ENCODE data around the gene PHLPP1.
A peak's percentile ranks its signal among the peaks of the same experiment; 100 is the strongest.

Gene PHLPP1

DNA sequence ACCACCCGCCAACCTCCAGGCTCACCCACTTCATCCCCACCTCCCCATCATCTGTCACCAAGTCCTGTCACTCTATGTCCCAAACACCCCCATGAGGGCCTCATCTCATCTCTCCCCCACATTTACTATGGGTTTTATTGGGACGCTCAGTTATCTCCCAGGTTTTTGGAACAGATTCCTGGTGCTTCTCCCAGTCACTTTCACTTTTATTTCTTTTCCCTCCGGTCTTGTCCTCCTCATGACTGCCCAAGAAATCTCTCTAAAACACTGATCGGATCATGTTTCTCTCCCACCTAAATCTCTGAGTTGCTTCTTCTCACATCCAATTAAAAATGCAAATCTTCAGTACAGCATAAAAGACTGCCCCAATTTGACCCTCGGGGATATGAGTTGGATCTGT is 273.1 kb downstream of the PHLPP1 start:
- H3K27ac ChIP-seq = no peak overlapping the region
- TF ChIP-seq, protein P1, sequence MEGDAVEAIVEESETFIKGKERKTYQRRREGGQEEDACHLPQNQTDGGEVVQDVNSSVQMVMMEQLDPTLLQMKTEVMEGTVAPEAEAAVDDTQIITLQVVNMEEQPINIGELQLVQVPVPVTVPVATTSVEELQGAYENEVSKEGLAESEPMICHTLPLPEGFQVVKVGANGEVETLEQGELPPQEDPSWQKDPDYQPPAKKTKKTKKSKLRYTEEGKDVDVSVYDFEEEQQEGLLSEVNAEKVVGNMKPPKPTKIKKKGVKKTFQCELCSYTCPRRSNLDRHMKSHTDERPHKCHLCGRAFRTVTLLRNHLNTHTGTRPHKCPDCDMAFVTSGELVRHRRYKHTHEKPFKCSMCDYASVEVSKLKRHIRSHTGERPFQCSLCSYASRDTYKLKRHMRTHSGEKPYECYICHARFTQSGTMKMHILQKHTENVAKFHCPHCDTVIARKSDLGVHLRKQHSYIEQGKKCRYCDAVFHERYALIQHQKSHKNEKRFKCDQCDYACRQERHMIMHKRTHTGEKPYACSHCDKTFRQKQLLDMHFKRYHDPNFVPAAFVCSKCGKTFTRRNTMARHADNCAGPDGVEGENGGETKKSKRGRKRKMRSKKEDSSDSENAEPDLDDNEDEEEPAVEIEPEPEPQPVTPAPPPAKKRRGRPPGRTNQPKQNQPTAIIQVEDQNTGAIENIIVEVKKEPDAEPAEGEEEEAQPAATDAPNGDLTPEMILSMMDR (IDR thresholded peaks at IDR 0.05) = no peak
- TF ChIP-seq ZFX (IDR thresholded peaks at IDR 0.05; ENCODE audit: borderline replicate concordance) = no peak

DNA sequence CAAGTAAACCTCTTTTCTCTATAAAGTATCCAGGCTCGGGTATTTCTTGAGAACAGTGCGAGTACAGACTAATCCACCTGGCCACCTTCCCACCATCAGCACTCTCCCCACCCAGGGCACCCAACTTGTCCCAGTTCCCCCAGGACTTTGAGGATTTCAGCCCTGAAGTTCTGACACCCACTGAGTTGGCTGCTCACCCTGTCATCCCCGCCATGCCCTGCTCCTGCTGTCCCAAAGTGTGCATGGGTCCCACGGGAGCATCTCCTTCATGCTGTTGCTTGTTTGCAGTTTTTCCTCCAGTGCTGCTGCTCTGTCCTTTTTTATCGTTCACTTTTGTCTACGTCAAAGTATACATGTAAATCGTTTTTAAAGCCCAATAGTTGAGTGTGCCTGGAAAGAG is 273.9 kb downstream of the PHLPP1 start:
- no peak overlapping the region for H3K27ac ChIP-seq
- no peak for TF ChIP-seq ZFX (IDR thresholded peaks at IDR 0.05; ENCODE audit: borderline replicate concordance)

DNA sequence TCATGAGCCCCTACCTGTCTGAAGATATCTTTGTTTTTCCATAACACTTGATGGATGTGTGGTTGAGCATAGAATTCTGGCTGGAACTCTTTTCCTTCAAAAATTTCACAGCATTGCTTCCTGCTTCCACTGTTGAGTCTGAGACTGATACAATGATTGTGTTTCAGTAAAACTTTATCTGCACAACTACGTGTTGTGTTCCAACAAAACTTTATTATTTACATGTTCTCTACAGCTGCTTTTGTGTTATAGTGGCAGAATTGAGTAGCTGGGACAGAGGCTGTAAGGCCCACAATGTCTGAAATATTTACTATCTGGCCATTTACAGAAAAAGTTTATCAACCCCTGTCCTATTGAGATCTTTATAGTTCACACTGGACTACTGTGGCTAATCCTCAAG is 275.3 kb downstream of the PHLPP1 start:
- no peak for TF ChIP-seq ZFX (IDR thresholded peaks at IDR 0.05; ENCODE audit: borderline replicate concordance)
- TF ChIP-seq, protein P1 (IDR thresholded peaks at IDR 0.05) = no peak
- H3K27ac ChIP-seq = no peak overlapping the region

DNA sequence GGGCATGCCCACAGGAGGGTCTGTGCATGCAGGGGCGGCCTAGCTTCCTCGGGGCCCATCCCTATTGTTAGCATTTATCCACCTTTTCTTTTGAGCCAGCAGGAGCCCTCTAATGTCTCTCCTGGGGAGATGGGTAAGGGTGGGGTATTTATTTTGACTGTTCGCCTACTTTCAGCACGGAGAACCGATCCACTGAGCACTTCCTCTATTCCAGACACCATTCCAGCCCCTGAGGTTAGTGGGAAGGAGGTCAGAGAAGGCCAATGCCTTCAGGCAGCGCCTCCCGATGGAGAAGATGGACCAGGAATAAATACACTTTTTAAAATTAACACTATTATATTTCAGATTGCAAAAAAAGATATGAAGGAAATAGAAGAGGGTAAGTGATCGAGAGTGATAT is 276.0 kb downstream of the PHLPP1 start:
- no peak overlapping the region for H3K27ac ChIP-seq
- no peak for TF ChIP-seq ZFX (IDR thresholded peaks at IDR 0.05; ENCODE audit: borderline replicate concordance)
- TF ChIP-seq, protein P1 (IDR thresholded peaks at IDR 0.05) = no peak

DNA sequence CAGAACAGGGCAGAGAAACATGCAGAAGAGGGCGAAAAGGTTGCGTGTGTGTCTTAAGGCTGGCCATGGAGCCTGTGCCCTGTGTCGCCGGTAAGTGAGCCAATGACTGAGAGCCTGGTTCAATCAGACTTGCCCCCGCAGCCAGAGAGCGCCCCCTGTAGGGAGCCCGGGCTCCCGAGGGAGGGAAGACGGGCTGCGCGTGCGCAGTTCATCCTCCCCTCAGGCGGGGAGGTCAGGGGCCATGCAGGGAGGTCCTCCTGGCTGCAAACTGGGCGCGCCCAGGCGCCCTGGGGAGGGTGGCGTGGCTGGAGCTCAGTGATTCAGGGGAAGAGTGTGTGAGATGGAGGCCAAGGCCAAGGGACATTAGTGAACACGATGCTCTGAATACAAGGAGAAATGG is 276.6 kb downstream of the PHLPP1 start:
- no peak overlapping the region for H3K27ac ChIP-seq
- no peak for TF ChIP-seq ZFX (IDR thresholded peaks at IDR 0.05; ENCODE audit: borderline replicate concordance)
- TF ChIP-seq, protein P1 (IDR thresholded peaks at IDR 0.05) = peak; percentile 50; the same call in 1 of the 2 replicates

DNA sequence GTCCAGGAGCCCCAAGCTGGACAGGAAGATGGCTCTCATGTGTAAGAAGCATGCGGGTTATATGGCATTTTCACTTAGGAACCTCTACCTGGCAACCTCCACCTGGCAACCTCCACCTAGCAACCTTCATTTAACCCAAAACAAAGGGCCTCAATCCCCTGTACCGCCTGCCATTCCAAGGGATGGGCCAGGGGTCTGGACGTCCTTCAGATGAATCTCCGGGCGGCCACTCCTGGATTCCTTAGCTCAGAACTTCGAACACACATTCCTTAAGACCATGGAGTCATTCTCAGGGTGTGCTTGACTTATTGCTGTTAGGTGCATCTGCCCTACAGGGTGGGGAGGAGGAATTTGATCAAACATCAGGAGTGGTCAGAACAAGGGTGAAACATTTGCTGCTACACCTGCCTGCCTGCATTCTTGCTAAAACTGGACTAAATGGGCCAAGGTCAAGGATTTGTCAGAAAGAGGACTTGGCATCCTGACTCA is 277.6 kb downstream of the PHLPP1 start:
- TF ChIP-seq ZFX (IDR thresholded peaks at IDR 0.05; ENCODE audit: borderline replicate concordance) = no peak
- TF ChIP-seq, protein P1 (IDR thresholded peaks at IDR 0.05) = no peak
- no peak overlapping the region for H3K27ac ChIP-seq

DNA sequence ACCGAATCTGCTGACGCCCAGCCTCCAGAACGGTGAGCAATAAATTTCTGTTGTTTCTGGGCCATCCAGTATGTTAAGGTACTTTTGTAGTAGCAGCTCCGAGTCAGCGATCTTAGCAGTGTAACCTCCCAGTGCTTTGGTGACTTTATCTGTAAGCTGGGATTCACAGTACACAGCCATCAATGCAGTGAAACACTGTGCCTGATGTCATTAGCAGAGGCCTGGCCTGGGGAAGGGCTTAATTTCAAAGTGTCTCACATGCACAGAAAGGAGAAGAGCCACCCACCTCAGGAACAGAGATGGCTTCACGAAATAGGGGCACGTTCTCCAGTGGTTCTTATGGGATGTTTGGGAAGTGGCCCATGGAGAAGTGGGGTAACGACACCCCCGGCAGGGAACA is 281.2 kb downstream of the PHLPP1 start:
- no peak overlapping the region for H3K27ac ChIP-seq
- TF ChIP-seq, protein P1 (IDR thresholded peaks at IDR 0.05) = no peak
- TF ChIP-seq ZFX (IDR thresholded peaks at IDR 0.05; ENCODE audit: borderline replicate concordance) = no peak

DNA sequence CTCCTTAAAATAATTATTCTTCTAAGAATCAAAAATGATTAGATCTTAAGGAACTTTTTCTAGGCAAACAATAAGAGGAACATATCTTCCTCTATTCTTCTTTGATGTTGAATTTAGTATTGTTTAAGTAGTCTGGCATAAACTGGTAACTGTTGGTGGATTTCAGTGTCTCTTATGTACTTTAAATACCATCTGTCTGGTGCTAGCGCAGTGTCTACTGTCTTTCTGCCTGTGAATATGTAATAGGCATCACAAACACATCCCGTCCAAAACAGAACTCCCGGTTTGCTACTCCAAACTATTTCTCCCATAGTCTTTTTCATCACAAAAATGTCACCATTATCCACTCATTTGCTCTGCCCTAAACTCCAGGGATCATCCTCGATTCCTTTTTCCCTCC is 281.7 kb downstream of the PHLPP1 start:
- H3K27ac ChIP-seq = no peak overlapping the region
- no peak for TF ChIP-seq ZFX (IDR thresholded peaks at IDR 0.05; ENCODE audit: borderline replicate concordance)
- TF ChIP-seq, protein P1 (IDR thresholded peaks at IDR 0.05) = no peak

Data from 22Rv1 (cell line).